Neural crest cell (in vitro differentiated cells): ENCODE measurements around the gene SC5D. TPM values are rescaled to one million over a fixed set of nuclear protein-coding genes. Genes with fewer than 3 reads are reported as not detected.

Experiments
- DNase-seq: peaks from one replicate; pipeline ENCODE4 v3.0.0; 2021; ENCODE audit warnings: low read depth, mixed read lengths, low spot score
- H3K27ac Mint-ChIP-seq: one replicate; pipeline ENCODE4 v1.8.0; 2021; ENCODE audit warnings: mild to moderate bottlenecking, mixed read lengths; ENCODE audit not compliant: unreplicated experiment
- H3K27me3 Mint-ChIP-seq: 2 replicates; pipeline ENCODE4 v1.8.0; 2021; ENCODE audit warnings: low read depth, mild to moderate bottlenecking, mixed read lengths
- H3K36me3 Mint-ChIP-seq: 2 replicates; pipeline ENCODE4 v1.8.0; 2021; ENCODE audit warnings: low read depth, mild to moderate bottlenecking, mixed read lengths
- H3K4me1 Mint-ChIP-seq: 2 replicates; pipeline ENCODE4 v1.8.0; 2021; ENCODE audit warnings: mixed read lengths
- H3K4me3 Mint-ChIP-seq: one replicate; pipeline ENCODE4 v1.8.0; 2021; ENCODE audit warnings: mild to moderate bottlenecking, mixed read lengths
- H3K9me3 Mint-ChIP-seq: 2 replicates; pipeline ENCODE4 v1.8.0; 2021; ENCODE audit warnings: mixed read lengths
- total RNA-seq: library from RNA; stranded (reverse); gene quantifications from 2 replicates; pipeline ENCODE4 v1.2.1, GENCODE V29; 2021
- TF ChIP-seq, protein P1 (sequence below): fragments of 200-600 bp; sonication (generic); conservative IDR thresholded peaks from 2 replicates; pipeline ENCODE4 v1.5.0; 2021; ENCODE audit warnings: antibody characterized with exemption, mild to moderate bottlenecking

The SC5D gene
- total RNA-seq, 1 donor from 2014 or later: 76.4 TPM

GRCh38 chr11:121249039-121249663, 43.4 kb upstream of the SC5D start:
- H3K4me1 Mint-ChIP-seq: peaks cover 21% of the 10 kb centered on the region
- no peaks in the 10 kb centered on the region for H3K27me3 Mint-ChIP-seq
- H3K36me3 Mint-ChIP-seq: peaks cover 4% of the 10 kb centered on the region
- H3K27ac Mint-ChIP-seq: no peak overlapping the region
- H3K9me3 Mint-ChIP-seq: peaks cover 2% of the 10 kb centered on the region
- no peak overlapping the region for H3K4me3 Mint-ChIP-seq
- DNase-seq: no peak
- TF ChIP-seq, protein P1, sequence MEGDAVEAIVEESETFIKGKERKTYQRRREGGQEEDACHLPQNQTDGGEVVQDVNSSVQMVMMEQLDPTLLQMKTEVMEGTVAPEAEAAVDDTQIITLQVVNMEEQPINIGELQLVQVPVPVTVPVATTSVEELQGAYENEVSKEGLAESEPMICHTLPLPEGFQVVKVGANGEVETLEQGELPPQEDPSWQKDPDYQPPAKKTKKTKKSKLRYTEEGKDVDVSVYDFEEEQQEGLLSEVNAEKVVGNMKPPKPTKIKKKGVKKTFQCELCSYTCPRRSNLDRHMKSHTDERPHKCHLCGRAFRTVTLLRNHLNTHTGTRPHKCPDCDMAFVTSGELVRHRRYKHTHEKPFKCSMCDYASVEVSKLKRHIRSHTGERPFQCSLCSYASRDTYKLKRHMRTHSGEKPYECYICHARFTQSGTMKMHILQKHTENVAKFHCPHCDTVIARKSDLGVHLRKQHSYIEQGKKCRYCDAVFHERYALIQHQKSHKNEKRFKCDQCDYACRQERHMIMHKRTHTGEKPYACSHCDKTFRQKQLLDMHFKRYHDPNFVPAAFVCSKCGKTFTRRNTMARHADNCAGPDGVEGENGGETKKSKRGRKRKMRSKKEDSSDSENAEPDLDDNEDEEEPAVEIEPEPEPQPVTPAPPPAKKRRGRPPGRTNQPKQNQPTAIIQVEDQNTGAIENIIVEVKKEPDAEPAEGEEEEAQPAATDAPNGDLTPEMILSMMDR: peak; percentile 80

DNA sequence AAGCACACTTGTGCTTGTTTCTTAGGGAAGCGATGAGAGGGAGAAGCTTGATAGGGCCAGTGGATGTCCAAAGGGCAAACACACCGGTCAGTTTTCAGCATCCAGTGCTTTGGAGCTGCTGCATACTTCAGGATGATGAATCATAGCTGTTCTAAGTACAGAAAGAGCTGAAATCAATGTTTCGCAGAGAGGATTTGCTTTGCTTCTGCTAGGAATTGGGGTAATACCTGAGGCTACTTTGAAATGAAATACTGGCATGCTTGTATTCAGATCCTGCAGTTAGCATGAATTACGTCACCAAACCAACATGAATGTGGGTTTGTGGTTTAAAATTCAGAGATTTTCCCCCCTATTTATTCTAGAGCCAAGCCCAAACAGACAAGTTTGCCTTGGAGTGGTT, 41.7 kb upstream of the SC5D start:
- Mint-ChIP-seq H3K9me3 (peaks cover 7% of the 10 kb centered on the region), H3K27ac (peak overlapping the region; percentile 1), H3K4me3 (no peak overlapping the region), H3K36me3 (peaks cover 5% of the 10 kb centered on the region), H3K27me3 (no peaks in the 10 kb centered on the region), H3K4me1 (peaks cover 14% of the 10 kb centered on the region)
- TF ChIP-seq, protein P1: no peak
- DNase-seq: no peak

DNA sequence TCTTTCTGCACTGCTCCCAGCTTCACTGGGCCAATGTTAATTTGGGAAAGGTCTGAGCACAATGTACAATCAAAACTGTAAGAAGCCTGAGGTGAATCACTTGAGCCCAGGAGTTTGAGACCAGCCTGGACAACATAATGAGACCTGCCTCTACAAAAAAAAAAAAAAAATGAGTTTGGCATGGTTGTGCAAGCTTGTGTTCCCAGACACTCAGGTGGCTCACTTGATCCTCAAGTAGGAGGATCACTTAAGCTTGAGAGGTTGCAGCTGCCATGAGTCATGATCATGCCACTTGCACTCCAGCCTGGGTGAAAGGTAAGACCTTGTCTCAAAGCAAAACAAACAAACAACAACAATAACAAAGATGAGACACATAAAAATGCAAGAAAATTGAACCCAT, 38.6 kb upstream of the SC5D start:
- Mint-ChIP-seq H3K36me3 (peaks cover 5% of the 10 kb centered on the region), H3K4me3 (no peak overlapping the region), H3K9me3 (peaks cover 7% of the 10 kb centered on the region), H3K27ac (no peak overlapping the region), H3K4me1 (peaks cover 10% of the 10 kb centered on the region), H3K27me3 (no peaks in the 10 kb centered on the region)
- TF ChIP-seq, protein P1: no peak
- no peak for DNase-seq

- TF ChIP-seq, protein P1: no peak
- Mint-ChIP-seq H3K36me3 (peaks cover 5% of the 10 kb centered on the region), H3K4me3 (no peak overlapping the region), H3K4me1 (peaks cover 6% of the 10 kb centered on the region), H3K27ac (no peak overlapping the region), H3K27me3 (no peaks in the 10 kb centered on the region), H3K9me3 (peaks cover 7% of the 10 kb centered on the region)
- DNase-seq: no peak
These were observed 37.8 kb upstream of the SC5D start for GRCh38 chr11:121254756-121255155.

DNA sequence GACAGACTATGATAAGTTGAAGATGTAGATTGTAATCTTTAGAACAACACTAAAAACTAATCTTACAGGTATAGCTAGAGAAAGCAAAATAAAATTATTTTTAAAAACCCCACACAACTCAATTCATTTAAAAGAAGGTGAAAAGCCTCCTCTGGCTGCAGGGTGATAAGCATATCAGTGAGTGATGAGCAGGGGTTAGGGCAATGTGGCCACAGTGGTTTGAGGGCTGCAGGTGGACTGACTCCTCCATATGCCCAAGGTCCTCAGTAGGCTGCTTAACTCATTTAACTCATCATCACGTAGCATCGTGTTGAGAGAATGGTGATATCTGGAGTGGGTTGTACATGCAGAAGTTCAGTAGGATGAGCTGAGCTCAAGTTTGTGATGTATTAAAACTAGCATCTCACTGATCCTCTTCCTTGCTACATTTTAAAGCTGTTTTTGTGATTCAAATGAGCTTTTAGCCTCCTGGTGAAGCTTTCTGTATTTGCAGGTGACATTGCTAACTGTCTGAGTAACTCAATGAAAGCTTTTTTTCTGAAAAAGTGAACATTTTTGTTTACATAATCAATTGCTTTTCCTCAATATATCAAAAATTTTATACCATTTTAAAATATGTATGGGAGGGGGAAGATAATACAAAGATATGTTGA, 37.0 kb upstream of the SC5D start:
- Mint-ChIP-seq H3K27ac (no peak overlapping the region), H3K4me3 (no peak overlapping the region), H3K36me3 (peaks cover 5% of the 10 kb centered on the region)

More for the DNA sequence above, 37.0 kb upstream of the SC5D start:
- TF ChIP-seq, protein P1: no peak
- H3K27me3 Mint-ChIP-seq: no peaks in the 10 kb centered on the region
- DNase-seq: no peak
- peaks cover 7% of the 10 kb centered on the region for H3K9me3 Mint-ChIP-seq
- H3K4me1 Mint-ChIP-seq: peaks cover under 1% of the 10 kb centered on the region
